ENCODE results near the gene OR52E6. TPM values are rescaled to one million over a fixed set of nuclear protein-coding genes. Genes with fewer than 3 reads are reported as not detected.

Gene OR52E6
- total and polyA plus RNA-seq, 8 donors, result not detected

DNA sequence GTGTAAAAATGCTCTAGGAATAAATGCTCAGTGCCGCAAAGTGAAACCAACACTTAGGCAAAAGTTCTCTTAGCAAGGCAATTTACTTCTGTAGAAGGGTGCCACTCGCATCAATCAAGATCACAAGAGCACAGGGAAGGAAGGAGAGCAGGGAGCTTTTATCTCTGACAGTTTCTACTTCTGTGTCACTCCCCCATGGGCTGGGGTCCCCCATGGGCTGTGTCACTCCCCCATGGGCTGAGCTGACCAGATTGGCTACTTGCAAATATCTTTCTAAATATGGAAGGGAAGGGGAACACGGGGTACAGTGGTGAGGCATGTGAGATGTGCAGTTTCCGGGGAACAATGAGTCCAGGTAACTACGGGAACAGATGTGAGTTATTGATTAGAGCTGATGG is 32.6 kb downstream of the OR52E6 start:
- Histone ChIP-seq H3K4me3 (peak overlapping the region; percentile 43 to 55 (median 50)), H3K27me3 (peaks cover 0 to 9% (median 0%) of the 10 kb centered on the region in 3 donors), H3K36me3 (no peaks in the 10 kb centered on the region), H3K9me3 (peaks cover 0 to 3% (median 0%) of the 10 kb centered on the region in 4 donors), H3K27ac (peak overlapping the region in 1 of 5 donors; percentile 15), H3K4me1 (peaks cover 0 to 14% (median 10%) of the 10 kb centered on the region in 4 donors)
- 29 to 49% (median 44%) methylated on average over 5 of the region's 5 CpGs for WGBS, 5 donors
- intact Hi-C loops (cut with DNase I; ENCODE audit: low total_unique reads), result loop anchor here (5.0 kb wide), 2 partner anchors 322 to 337 kb away; partner anchors contain the start of gene OR52D1
- DNase-seq, result peak in 1 of 2 donors; percentile 4
- TF ChIP-seq, protein P1, sequence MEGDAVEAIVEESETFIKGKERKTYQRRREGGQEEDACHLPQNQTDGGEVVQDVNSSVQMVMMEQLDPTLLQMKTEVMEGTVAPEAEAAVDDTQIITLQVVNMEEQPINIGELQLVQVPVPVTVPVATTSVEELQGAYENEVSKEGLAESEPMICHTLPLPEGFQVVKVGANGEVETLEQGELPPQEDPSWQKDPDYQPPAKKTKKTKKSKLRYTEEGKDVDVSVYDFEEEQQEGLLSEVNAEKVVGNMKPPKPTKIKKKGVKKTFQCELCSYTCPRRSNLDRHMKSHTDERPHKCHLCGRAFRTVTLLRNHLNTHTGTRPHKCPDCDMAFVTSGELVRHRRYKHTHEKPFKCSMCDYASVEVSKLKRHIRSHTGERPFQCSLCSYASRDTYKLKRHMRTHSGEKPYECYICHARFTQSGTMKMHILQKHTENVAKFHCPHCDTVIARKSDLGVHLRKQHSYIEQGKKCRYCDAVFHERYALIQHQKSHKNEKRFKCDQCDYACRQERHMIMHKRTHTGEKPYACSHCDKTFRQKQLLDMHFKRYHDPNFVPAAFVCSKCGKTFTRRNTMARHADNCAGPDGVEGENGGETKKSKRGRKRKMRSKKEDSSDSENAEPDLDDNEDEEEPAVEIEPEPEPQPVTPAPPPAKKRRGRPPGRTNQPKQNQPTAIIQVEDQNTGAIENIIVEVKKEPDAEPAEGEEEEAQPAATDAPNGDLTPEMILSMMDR (IDR thresholded peaks at IDR 0.05), result no peak
- TF ChIP-seq EP300 (IDR thresholded peaks at IDR 0.05) (no peak), POLR2AphosphoS5 (IDR thresholded peaks at IDR 0.05) (no peak), POLR2A (IDR thresholded peaks at IDR 0.05) (no peak)

DNA sequence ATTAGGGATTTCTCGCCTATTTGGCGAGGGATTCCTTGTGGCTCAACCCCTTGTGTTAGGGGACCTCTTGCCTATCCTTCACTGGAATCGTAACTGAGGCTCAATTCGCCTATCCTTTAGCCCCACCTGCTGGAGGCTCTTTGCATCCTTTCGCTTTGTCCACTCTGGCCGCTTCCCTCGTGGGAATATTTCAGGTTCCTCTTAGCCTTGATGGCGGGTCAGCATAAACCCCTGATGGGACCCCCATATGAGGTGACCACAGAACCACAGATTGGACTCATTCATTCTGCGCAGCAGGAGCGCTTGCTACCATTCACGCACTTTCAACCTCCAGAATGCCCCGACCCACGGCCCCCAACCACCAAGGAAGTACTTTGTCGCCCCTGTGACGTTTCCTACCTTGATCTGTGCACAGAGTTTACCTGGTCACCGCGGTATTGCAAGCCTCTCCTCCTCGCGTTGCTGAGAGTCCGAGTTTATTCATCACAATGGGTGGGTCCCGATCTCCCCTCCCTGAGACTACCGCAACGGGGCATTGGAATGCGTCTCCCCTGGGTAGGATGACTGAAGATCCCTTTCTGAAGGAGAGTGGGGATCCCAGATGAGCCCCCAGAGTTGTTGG is 33.1 kb downstream of the OR52E6 start, which contains the start of gene OR52N2:
OR52N2 (plus strand) TSS at position 425 of the 622 bp plus-strand sequence. CDS start 11,412 bp downstream, outside the sequence.
- TF ChIP-seq, protein P1 (IDR thresholded peaks at IDR 0.05), result peak in 5 of 7 experiments; percentile 51 to 80 (median 76)
- no peak for TF ChIP-seq EP300 (IDR thresholded peaks at IDR 0.05)
- no peaks in the 10 kb centered on the region for H3K36me3 ChIP-seq
- WGBS, 5 donors, result 4 to 8% (median 7%) methylated on average over 24 of the region's 24 CpGs
- peak within 1 kb of the TSS in 1 of 5 donors; percentile 15 for H3K27ac ChIP-seq
- peak within 1 kb of the TSS; percentile 43 to 55 (median 50) for H3K4me3 ChIP-seq
- peak; percentile 73 to 88 for DNase-seq
- H3K9me3 ChIP-seq, result peaks cover 0 to 6% (median 0%) of the 10 kb centered on the region in 4 donors
- intact Hi-C loops (cut with DNase I; ENCODE audit: low total_unique reads), result loop anchor here (5.0 kb wide), 2 partner anchors 321 to 336 kb away; partner anchors contain the start of gene OR52D1
- H3K27me3 ChIP-seq, result peaks cover 0 to 9% (median 0%) of the 10 kb centered on the region in 3 donors
- peaks cover 0 to 14% (median 10%) of the 10 kb centered on the region in 4 donors for H3K4me1 ChIP-seq

DNA sequence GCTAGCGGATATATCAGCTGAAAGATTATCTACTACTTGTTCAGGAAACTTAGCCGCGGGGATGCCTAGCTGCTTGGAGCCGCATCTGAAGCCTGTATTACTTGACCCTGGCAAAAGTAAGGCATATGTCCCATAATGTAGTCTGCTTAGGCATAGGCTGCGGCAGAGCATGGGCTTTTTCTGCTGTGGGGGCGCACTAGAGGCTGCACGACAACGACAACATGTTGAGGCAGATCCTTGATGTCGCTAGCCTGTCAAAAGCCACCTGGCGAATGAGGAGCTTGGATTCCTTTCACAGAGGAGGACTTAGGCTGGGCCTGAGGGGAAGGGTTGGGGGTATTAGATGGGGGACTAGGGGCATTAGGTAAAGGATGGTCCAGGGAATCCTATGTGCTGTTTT is 34.1 kb downstream of the OR52E6 start:
- no peak overlapping the region for H3K27ac ChIP-seq
- intact Hi-C loops (cut with DNase I; ENCODE audit: low total_unique reads), result loop anchor here (5.0 kb wide), 2 partner anchors 320 to 335 kb away; partner anchors contain the start of gene OR52D1
- H3K4me1 ChIP-seq, result peaks cover 0 to 14% (median 10%) of the 10 kb centered on the region in 4 donors
- H3K9me3 ChIP-seq, result peaks cover 0 to 6% (median 0%) of the 10 kb centered on the region in 4 donors
- no peak overlapping the region for H3K4me3 ChIP-seq
- WGBS, 5 donors, result 53 to 69% (median 63%) methylated on average over 9 to 10 of the region's 10 CpGs
- H3K36me3 ChIP-seq, result no peaks in the 10 kb centered on the region
- TF ChIP-seq POLR2AphosphoS5 (IDR thresholded peaks at IDR 0.05), result no peak
- TF ChIP-seq POLR2A (IDR thresholded peaks at IDR 0.05), result no peak
- no peak for TF ChIP-seq EP300 (IDR thresholded peaks at IDR 0.05)
- TF ChIP-seq, protein P1 (IDR thresholded peaks at IDR 0.05), result no peak
- H3K27me3 ChIP-seq, result peaks cover 0 to 9% (median 0%) of the 10 kb centered on the region in 3 donors
- DNase-seq, result no peak

DNA sequence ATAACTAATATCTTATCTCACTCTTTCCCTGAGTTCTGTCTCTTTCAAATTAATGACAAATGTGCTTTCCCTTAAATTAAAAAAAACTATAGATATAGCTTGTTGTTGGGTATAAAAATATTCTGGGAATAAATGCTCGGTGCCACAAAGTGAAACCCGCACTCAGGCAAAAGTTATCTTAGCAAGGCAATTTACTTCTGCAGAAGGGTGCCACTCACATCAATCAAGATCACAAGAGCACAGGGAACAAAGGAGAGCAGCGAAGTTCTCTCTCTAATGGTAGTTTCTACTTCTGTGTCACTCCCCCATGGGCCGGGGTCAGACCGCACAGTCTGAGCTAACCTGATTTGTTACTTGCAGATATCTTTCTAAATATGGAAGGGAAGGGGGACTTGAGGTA is 37.7 kb downstream of the OR52E6 start:
- intact Hi-C loops (cut with DNase I; ENCODE audit: low total_unique reads), result no loop called here

More for the DNA sequence above, 37.7 kb downstream of the OR52E6 start:
- Histone ChIP-seq H3K4me1 (peaks cover 0 to 10% (median 8%) of the 10 kb centered on the region in 4 donors), H3K4me3 (no peak overlapping the region), H3K27ac (no peak overlapping the region), H3K27me3 (peaks cover 0 to 4% (median 0%) of the 10 kb centered on the region in 3 donors), H3K9me3 (peaks cover 0 to 6% (median 0%) of the 10 kb centered on the region in 4 donors), H3K36me3 (no peaks in the 10 kb centered on the region)
- DNase-seq, result no peak
- TF ChIP-seq POLR2A (IDR thresholded peaks at IDR 0.05) (no peak), EP300 (IDR thresholded peaks at IDR 0.05) (no peak), POLR2AphosphoS5 (IDR thresholded peaks at IDR 0.05) (no peak)
- TF ChIP-seq, protein P1 (IDR thresholded peaks at IDR 0.05), result no peak
- 76 to 93% (median 89%) methylated on average over 5 of the region's 5 CpGs for WGBS, 5 donors
